HL-60 (cell line): ENCODE results near the gene SETD5.

Experiments
- DNase-seq, 2 experiments: peaks; one replicate each; pipeline ENCODE4 v3.0.0-alpha.2; 2010 to 2020; ENCODE audit warnings: low read depth in 1 of 2, low spot score in 1 of 2
- H3K27ac ChIP-seq: fragments of 250-450 bp; sonication (Bioruptor Pico); replicated peaks from 2 replicates; pipeline ENCODE4 v1.5.1; 2020; ENCODE audit warnings: mild to moderate bottlenecking, moderate library complexity
- H3K27me3 ChIP-seq: fragments of 250-450 bp; sonication (Bioruptor Pico); 2 replicates; pipeline ENCODE4 v1.5.1; 2021; ENCODE audit warnings: mild to moderate bottlenecking, moderate library complexity; ENCODE audit not compliant: insufficient read depth, poor library complexity, severe bottlenecking
- H3K4me3 ChIP-seq: replicated peaks from 2 replicates; pipeline ENCODE4 v1.5.1; 2011; ENCODE audit warnings: mild to moderate bottlenecking, control low read depth, low read length; ENCODE audit not compliant: insufficient read depth
- GABPA ChIP-seq: IDR thresholded peaks from 2 replicates; pipeline ENCODE4 v1.6.1; 2012; ENCODE audit warnings: low read depth
- POLR2AphosphoS5 ChIP-seq: IDR thresholded peaks from 2 replicates; pipeline ENCODE4 v1.6.1; 2012; ENCODE audit warnings: low read depth
- SPI1 ChIP-seq: IDR thresholded peaks from 2 replicates; pipeline ENCODE4 v1.6.1; 2012; ENCODE audit warnings: low read depth, mild to moderate bottlenecking, borderline replicate concordance
- TF ChIP-seq, protein P1 (sequence below): IDR thresholded peaks from one replicate; pipeline ENCODE4 v1.5.1; 2011; ENCODE audit warnings: low read length, control low read depth, inconsistent platforms; ENCODE audit not compliant: insufficient read depth
- TF ChIP-seq, protein P2 (sequence below): IDR thresholded peaks from 2 replicates; pipeline ENCODE4 v1.6.1; 2012; ENCODE audit warnings: low read depth; ENCODE audit not compliant: insufficient replicate concordance

Gene SETD5

DNA sequence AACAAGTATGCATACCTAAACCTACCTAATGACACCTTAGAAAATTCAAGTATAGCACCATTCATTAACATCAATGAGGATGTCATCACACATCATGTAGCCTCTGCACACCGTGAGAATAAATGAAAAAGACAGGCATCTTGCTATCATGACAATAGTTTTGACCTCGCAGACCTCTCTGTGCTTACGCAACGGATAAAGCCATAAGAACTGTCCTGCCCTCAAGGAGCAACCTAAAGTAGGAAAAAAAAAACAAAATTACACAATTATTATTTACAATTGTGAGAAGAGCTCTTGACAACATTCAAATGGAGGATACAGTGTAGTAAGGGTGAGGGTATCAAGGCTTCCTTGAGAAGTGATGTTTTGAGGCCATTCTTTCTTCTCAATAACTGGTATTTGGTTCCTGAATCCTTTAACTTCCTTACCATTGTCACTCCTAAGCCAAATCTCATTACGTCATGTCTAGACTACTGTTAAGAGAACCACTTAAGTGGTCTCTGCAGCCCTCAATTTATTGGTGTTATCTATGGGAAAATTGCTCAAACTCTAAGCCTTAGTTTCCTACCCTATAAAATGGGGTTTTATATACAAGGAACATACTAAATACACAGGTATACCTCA lies 7.0 kb upstream of the SETD5 start:
- TF ChIP-seq POLR2AphosphoS5: no peak
- no peak for TF ChIP-seq SPI1
- TF ChIP-seq, protein P1, sequence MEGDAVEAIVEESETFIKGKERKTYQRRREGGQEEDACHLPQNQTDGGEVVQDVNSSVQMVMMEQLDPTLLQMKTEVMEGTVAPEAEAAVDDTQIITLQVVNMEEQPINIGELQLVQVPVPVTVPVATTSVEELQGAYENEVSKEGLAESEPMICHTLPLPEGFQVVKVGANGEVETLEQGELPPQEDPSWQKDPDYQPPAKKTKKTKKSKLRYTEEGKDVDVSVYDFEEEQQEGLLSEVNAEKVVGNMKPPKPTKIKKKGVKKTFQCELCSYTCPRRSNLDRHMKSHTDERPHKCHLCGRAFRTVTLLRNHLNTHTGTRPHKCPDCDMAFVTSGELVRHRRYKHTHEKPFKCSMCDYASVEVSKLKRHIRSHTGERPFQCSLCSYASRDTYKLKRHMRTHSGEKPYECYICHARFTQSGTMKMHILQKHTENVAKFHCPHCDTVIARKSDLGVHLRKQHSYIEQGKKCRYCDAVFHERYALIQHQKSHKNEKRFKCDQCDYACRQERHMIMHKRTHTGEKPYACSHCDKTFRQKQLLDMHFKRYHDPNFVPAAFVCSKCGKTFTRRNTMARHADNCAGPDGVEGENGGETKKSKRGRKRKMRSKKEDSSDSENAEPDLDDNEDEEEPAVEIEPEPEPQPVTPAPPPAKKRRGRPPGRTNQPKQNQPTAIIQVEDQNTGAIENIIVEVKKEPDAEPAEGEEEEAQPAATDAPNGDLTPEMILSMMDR: no peak
- no peak for TF ChIP-seq GABPA
- TF ChIP-seq, protein P2, sequence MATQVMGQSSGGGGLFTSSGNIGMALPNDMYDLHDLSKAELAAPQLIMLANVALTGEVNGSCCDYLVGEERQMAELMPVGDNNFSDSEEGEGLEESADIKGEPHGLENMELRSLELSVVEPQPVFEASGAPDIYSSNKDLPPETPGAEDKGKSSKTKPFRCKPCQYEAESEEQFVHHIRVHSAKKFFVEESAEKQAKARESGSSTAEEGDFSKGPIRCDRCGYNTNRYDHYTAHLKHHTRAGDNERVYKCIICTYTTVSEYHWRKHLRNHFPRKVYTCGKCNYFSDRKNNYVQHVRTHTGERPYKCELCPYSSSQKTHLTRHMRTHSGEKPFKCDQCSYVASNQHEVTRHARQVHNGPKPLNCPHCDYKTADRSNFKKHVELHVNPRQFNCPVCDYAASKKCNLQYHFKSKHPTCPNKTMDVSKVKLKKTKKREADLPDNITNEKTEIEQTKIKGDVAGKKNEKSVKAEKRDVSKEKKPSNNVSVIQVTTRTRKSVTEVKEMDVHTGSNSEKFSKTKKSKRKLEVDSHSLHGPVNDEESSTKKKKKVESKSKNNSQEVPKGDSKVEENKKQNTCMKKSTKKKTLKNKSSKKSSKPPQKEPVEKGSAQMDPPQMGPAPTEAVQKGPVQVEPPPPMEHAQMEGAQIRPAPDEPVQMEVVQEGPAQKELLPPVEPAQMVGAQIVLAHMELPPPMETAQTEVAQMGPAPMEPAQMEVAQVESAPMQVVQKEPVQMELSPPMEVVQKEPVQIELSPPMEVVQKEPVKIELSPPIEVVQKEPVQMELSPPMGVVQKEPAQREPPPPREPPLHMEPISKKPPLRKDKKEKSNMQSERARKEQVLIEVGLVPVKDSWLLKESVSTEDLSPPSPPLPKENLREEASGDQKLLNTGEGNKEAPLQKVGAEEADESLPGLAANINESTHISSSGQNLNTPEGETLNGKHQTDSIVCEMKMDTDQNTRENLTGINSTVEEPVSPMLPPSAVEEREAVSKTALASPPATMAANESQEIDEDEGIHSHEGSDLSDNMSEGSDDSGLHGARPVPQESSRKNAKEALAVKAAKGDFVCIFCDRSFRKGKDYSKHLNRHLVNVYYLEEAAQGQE: no peak
- Histone ChIP-seq H3K4me3 (no peak overlapping the region), H3K27ac (peak overlapping the region; percentile 62), H3K27me3 (no peaks in the 10 kb centered on the region)
- peak in 1 of 2 experiments; percentile 70 for DNase-seq

DNA sequence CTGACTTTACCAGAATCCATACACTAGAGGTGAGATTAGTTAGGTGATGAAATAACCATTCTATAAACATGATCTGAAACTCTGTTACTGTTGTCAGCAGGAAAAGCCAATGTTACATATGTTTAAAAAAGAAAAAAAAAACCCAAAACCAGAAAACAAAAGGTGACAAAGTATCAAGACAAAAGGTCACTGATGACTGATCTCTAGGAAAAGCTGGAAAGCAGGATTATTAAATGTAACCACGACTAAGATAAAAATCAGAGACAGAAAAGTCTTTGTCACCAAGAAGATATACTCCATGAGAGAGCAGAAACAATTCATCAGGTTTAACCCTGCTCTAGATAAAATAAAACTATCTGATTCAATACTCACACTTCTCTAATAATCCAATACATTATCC lies 5.4 kb upstream of the SETD5 start:
- no peak overlapping the region for H3K4me3 ChIP-seq
- TF ChIP-seq, protein P1: no peak
- TF ChIP-seq, protein P2: no peak
- TF ChIP-seq SPI1: no peak
- DNase-seq: no peak
- H3K27me3 ChIP-seq: no peaks in the 10 kb centered on the region
- H3K27ac ChIP-seq: peak overlapping the region; percentile 20

DNA sequence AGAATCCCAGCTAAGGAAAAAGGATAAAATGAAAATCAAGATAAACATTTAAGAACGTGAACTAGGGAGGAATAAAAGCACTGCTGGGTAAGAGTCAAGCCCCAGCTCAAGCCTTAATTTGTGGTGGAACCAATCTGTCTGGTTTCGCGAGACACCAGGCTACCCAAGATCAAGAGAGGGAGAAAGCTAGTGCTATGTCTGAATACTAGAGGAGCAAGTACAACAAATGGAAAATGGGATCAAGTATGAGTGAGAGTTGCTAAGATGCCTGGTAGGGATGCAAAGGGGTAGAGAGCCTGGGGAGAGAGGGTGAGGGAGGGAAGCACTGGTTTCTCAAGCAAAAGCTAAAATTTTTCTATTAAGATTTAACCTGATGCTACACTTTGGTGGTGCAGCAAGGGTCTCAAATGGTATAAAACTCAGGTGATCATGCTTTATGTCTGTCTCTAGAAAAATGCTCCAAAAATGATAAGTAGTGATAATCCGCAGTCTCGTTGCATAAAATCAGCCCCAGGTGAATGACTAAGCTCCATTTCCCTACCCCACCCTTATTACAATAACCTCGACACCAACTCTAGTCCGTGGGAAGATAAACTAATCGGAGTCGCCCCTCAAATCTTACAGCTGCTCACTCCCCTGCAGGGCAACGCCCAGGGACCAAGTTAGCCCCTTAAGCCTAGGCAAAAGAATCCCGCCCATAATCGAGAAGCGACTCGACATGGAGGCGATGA lies 1.7 kb upstream of the SETD5 start:
- peak overlapping the region; percentile 62 for H3K4me3 ChIP-seq
- H3K27me3 ChIP-seq: no peaks in the 10 kb centered on the region
- TF ChIP-seq POLR2AphosphoS5: no peak
- no peak for TF ChIP-seq SPI1
- TF ChIP-seq GABPA: no peak
- TF ChIP-seq, protein P2: no peak
- TF ChIP-seq, protein P1: no peak
- peak overlapping the region; percentile 99 for H3K27ac ChIP-seq
- DNase-seq: no peak
